SK-N-SH (cell line): ENCODE data around the gene KCNQ2.

Experiments
- CTCF ChIP-seq: fragments of 200-600 bp; sonication (generic); IDR thresholded peaks from 2 replicates; pipeline ENCODE4 v1.6.1; 2017; ENCODE audit warnings: antibody characterized with exemption, mild to moderate bottlenecking, moderate library complexity
- EP300 ChIP-seq, 2 experiments: IDR thresholded peaks; 2 replicates each; pipeline versions ENCODE4 v1.4.0 to v1.6.1; 2012; ENCODE audit warnings: borderline replicate concordance in 1 of 2, low read depth in 1 of 2, low read length in 1 of 2
- EZH2phosphoT487 ChIP-seq: fragments of 200-600 bp; sonication (generic); IDR thresholded peaks from 2 replicates; pipeline ENCODE4 v1.6.1; 2017; ENCODE audit warnings: low read depth, mixed run types, mild to moderate bottlenecking, antibody characterized with exemption, moderate library complexity, borderline replicate concordance
- MXI1 ChIP-seq: IDR thresholded peaks from 2 replicates; pipeline ENCODE4 v1.6.1; 2012; ENCODE audit warnings: mild to moderate bottlenecking, low read depth, low read length, improper control_type of control experiment
- NRF1 ChIP-seq: IDR thresholded peaks from 2 replicates; pipeline ENCODE4 v1.6.1; 2012; ENCODE audit warnings: low read depth, mild to moderate bottlenecking, low read length
- POLR2AphosphoS5 ChIP-seq: IDR thresholded peaks from 2 replicates; pipeline ENCODE4 v1.6.1; 2012; ENCODE audit warnings: low read depth, low read length
- RAD21 ChIP-seq: IDR thresholded peaks from 2 replicates; pipeline ENCODE4 v1.6.1; 2012; ENCODE audit warnings: mild to moderate bottlenecking, low read length
- RFX5 ChIP-seq: IDR thresholded peaks from 2 replicates; pipeline ENCODE4 v1.6.1; 2012; ENCODE audit warnings: mild to moderate bottlenecking, improper control_type of control experiment, low read length
- SIN3A ChIP-seq: IDR thresholded peaks from 2 replicates; pipeline ENCODE4 v1.6.1; 2012; ENCODE audit warnings: low read depth, mild to moderate bottlenecking, low read length, moderate library complexity, borderline replicate concordance
- TAF1 ChIP-seq: IDR thresholded peaks from 2 replicates; pipeline ENCODE4 v1.6.1; 2012; ENCODE audit warnings: low read depth, mild to moderate bottlenecking, low read length, moderate library complexity, borderline replicate concordance
- TEAD4 ChIP-seq: IDR thresholded peaks from 2 replicates; pipeline ENCODE4 v1.4.0; 2012; ENCODE audit warnings: mild to moderate bottlenecking, borderline replicate concordance; ENCODE audit not compliant: insufficient read depth
- USF2 ChIP-seq: fragments of 150-350 bp; IDR thresholded peaks from 2 replicates; pipeline ENCODE4 v1.6.1; 2017; ENCODE audit warnings: antibody characterized with exemption, low read length, low read depth, borderline replicate concordance
- YY1 ChIP-seq: IDR thresholded peaks from 2 replicates; pipeline ENCODE4 v1.4.0; 2012; ENCODE audit warnings: low read depth, mild to moderate bottlenecking
- ZBTB33 ChIP-seq: IDR thresholded peaks from 2 replicates; pipeline ENCODE4 v1.4.0; 2012; ENCODE audit warnings: low read depth, borderline replicate concordance

- TF ChIP-seq POLR2AphosphoS5: no peak
- TF ChIP-seq ZBTB33: no peak
- no peak for TF ChIP-seq CTCF
- no peak for TF ChIP-seq USF2
- no peak for TF ChIP-seq TAF1
- no peak for TF ChIP-seq RAD21
- no peak for TF ChIP-seq MXI1
- no peak for TF ChIP-seq YY1
- TF ChIP-seq RFX5: no peak
- no peak for TF ChIP-seq EZH2phosphoT487
- TF ChIP-seq TEAD4: no peak
- TF ChIP-seq EP300 (IDR thresholded peaks at IDR 0.05; ENCODE audit: borderline replicate concordance in 1 of 2, low read depth in 1 of 2, low read length in 1 of 2): no peak
- TF ChIP-seq SIN3A: no peak
- TF ChIP-seq NRF1: no peak
These were observed 40.8 kb upstream of the KCNQ2 start for GRCh38 chr20:63513207-63513606.
